H1 (cell line): ENCODE data around the gene CHD6. TPM values are rescaled to one million over a fixed set of nuclear protein-coding genes. Genes with fewer than 3 reads are reported as not detected.

Experiments used
- BRCA1 ChIP-seq: IDR thresholded peaks from 2 replicates; pipeline ENCODE4 v1.6.1; 2012; ENCODE audit warnings: low read depth, low read length, improper control_type of control experiment
- CBX5 ChIP-seq: fragments of 300-800, 300-1000 bp; sonication (generic); IDR thresholded peaks from 2 replicates; pipeline ENCODE4 v1.7.1; 2016; ENCODE audit warnings: antibody characterized with exemption, low read length, low read depth
- SIN3A ChIP-seq, 2 experiments: IDR thresholded peaks in 1 of 2; conservative IDR thresholded peaks in 1 of 2; 2 replicates each; pipeline ENCODE4 v1.6.1; 2011 to 2012; ENCODE audit warnings: low read length in 2 of 2, improper control_type of control experiment in 1 of 2, low read depth in 1 of 2, mild to moderate bottlenecking in 1 of 2
- SP4 ChIP-seq: IDR thresholded peaks from 2 replicates; pipeline ENCODE4 v1.6.1; 2012; ENCODE audit warnings: low read length, inconsistent platforms
- TEAD4 ChIP-seq: IDR thresholded peaks from 2 replicates; pipeline ENCODE4 v1.6.1; 2012; ENCODE audit warnings: low read depth, low read length, inconsistent platforms, mixed read lengths
- ZNF274 ChIP-seq: IDR thresholded peaks from 2 replicates; pipeline ENCODE4 v1.7.0; 2012; ENCODE audit warnings: low read length, borderline replicate concordance; ENCODE audit errors: extremely low read depth
- polyA plus RNA-seq, 7 experiments: library from polyadenylated mRNA; depleted of rRNA in 3 of 7; stranded (reverse) in 5 of 7; unstranded in 2 of 7; fragments of >200 nt in 5 of 7; fragments of 200-250 nt in 2 of 7; gene quantifications; 1 replicate in 5 of 7; 2 replicates in 1 of 7; 4 replicates in 1 of 7; pipeline versions ENCODE4 v1.2.1 to v1.2.3, GENCODE V29; 2011 to 2013; ENCODE audit warnings: missing spikeins in 2 of 7, mixed read lengths in 2 of 7
- total RNA-seq: library from RNA; stranded (reverse); fragmentation: NEBNext Ultra II Directional; extraction: Animal tissue kit (Norgen Biotek cat#: 25700); gene quantifications from 2 replicates; pipeline ENCODE4 v1.2.1, GENCODE V29; 2021

CHD6 gene
- total and polyA plus RNA-seq, 2 of the 8 experiments (the other 6 are each of a cell fraction or from before 2014, with no cell fraction given), result 11.1 to 62.9 TPM

DNA sequence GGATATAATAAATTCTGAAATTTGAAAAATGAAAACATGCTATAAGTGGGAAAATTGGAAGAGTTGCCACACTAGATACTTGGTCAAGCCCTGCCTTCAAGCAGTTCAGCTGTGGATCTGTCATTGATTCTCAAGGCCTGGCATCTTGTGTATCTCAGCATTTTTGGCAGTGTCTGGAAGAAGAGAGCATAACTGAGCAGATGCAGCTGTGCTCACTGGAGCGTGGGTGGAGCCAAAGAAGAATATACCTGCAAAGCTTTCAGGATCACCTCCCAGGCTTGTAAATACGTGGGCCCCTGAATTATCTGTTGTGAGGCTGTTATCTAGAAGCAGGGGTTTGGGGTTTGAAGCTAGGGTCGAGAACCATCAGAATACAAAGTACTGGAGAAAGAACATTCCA lies 31.3 kb upstream of the CHD6 start (continued):
- TF ChIP-seq TEAD4, result no peak
- TF ChIP-seq CBX5, result no peak
- TF ChIP-seq SP4, result no peak
- TF ChIP-seq BRCA1, result no peak
- TF ChIP-seq ZNF274, result no peak
- TF ChIP-seq SIN3A (conservative IDR thresholded peaks at IDR 0.05 in 1 of 2, IDR thresholded peaks at IDR 0.05 in 1 of 2; ENCODE audit: low read depth in 1 of 2, low read length in 2 of 2), result no peak
